Measurements from ENCODE around the gene CYTH1.

The CYTH1 gene

DNA sequence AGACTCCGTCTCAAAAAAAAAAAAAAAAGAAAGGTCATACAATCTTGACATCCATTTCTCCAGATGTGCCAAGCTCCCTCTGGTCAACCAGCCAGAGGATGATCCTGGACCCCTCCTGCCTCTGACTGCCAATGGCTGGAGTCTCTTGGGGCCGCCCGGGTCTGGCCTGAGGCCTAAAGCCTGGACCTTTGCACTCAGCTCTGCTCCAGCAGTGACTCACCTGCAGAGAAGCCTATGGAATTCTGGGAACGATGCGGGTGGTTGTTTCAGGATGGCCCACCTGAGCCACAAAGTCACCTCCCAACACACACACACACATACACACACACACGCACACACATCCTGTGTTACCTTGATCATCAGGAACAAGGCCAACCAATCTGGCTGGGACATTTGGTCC, 140.8 kb downstream of the CYTH1 start:
- no peak for DNase-seq (ENCODE audit: low read depth, low spot score)
- no peak overlapping the region for H3K27ac ChIP-seq

DNA sequence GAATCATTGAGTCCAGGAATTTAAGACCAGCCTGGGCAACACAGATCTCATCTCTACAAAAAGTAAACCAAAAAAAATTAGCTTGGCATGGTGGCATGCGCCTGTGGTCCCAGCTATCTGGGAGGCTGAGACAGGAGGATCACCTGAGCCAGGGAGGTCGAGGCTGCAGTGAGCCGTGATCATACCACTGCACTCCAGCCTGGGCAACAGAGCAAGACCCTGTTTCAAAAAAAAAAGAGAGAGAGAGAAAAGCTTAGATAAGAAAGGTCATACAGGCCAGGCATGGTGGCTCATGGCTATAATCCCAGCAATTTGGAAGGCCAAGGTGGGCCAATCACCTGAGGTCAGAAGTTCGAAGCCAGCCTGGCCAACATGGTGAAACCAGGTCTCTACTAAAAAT, 141.4 kb downstream of the CYTH1 start:
- H3K27ac ChIP-seq = no peak overlapping the region
- DNase-seq (ENCODE audit: low read depth, low spot score) = no peak

DNA sequence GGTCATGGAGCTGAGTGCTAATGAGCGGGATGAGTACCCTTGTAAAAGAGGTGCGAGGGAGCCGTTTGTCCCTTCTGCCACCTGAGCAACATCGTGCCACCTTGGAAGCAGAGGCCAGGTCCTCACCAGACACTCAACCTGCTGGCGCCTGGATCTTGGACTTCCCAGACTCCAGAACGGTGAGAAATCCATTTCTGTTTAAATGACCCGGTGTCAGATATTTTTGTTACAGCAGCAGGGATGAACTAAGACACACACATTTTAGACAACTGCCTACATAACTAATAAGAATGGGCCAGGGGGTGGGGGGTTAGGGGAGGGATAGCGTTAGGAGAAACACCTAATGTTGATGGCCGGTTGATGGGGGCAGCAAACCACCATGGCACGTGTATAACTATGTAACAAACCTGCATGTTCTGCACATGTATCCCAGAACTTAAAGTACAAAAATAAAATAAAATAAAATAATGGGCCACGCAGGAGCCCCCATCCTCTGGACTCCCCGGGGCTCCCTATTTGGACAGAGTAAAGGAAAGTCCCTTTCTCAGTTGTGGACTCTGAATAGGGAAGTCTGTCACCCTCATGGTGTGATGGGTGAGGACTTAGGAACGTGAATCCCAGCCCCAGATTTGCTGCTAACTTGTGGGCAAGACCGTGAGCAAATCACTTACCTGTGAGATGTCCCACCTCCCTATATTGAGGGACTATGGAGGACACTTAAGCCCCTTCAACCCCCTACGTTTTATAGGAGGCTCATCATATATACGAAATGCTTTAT, 144.2 kb downstream of the CYTH1 start:
- no peak overlapping the region for H3K27ac ChIP-seq

DNA sequence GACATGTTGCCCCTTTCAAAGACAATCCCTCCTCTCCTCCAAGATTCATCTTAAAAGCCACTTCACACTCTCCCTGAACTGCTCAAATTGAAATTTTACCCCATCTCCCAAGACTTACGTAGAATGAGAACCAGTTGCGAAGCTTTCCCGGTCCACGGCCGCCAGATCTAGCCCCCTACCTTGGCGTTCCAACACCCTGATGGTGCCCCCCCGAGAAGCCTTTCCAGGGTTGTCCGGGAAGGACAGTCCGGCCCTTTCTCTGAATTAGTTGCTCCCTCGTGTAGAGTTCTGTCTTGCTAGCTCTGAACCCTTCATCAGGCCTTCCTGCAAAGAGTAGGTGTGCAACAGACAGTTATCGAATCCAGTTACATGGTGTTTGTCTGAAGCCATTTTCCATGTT, 144.9 kb downstream of the CYTH1 start:
- no peak for DNase-seq (ENCODE audit: low read depth, low spot score)
- no peak overlapping the region for H3K27ac ChIP-seq

More for the DNA sequence above, 144.2 kb downstream of the CYTH1 start:
- DNase-seq (ENCODE audit: low read depth, low spot score) = no peak

DNA sequence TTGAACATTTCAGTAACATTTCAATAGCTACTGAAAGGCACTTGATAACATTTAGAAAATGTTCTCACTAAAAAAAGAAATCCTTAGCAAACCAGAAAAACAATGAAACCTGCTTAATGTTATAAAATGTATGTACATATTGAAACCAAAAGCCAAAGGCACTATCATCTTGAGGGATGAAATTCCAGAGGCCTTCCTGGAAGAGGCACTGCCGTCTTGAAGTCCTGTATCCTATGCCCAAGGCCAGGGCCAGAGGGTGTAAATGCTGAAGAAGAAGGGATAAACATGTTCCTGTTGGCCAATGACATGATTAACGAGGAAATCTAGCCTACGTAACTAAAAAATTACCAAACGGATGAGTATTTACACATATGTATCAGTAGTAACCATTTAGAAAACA, 147.9 kb downstream of the CYTH1 start:
- H3K27ac ChIP-seq = no peak overlapping the region
- no peak for DNase-seq (ENCODE audit: low read depth, low spot score)

DNA sequence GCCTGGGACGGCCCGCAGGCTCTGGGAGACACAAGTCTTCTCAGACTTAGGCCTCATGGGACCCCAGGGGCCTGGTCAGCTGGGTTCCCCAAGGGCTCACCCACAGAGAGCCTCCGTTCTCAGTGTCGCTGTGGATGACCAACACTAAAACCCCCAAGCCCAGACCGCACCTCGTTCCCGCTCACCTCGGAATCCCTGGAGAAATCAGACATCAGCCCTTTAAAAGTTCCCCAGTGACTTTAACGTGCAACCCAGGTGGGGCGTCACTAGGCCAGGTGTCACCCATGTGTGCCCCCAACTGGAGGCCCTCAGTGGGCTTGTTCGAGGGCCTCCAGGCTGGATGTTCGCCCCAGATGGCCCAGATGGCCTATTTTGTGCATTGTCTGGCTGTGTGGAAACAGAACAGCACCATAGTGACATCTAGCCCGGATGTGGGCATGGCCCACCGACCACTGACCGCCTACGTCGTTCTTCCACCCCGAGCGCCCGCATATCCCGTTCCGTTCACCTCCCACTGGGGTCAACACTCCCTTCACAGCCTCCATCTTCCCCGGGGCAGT, 152.6 kb downstream of the CYTH1 start:
- no peak for DNase-seq (ENCODE audit: low read depth, low spot score)
- no peak overlapping the region for H3K27ac ChIP-seq

DNA sequence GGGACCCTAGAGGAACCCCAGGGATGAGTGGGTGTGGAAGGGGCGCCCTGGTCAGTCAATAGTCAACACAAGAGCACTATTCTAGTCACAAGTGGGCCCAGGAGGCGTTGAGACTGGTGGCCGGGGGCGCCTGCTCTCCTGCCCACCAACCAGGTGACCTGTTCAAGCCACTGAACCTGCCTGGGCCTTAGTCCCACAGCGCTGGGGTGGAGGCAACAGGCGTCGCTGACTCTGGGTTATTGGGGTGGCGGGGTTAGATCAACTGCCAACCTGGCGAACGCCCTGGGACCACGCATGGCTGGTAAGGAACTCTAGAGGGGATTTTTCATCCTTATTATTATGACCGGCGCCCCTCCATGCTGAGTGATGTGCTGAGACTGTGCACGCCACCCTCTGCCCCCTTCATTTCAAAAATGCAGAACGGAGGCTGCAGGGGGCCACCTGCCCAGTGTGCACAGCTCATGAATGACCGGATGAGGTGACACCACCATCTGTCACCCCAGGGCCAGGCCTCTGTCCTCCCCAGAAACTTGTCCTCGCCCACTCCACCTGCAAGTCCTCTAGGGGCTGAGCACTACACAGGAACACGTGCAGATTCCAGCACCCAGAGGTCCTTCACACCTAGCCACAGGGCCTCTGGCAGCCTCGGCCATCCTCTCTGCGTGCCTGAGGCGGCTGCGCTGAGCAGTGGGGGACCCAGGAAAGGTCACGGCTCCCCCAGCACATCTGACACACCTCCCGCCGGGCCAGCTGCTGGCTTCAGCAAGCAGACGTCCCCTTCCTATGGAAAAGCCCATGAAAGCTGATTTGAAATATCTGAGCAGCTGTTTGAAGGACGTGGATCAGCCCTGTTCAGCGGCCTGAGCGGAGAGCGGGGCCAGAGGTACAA, 153.3 kb downstream of the CYTH1 start:
- no peak for DNase-seq (ENCODE audit: low read depth, low spot score)
- no peak overlapping the region for H3K27ac ChIP-seq

DNA sequence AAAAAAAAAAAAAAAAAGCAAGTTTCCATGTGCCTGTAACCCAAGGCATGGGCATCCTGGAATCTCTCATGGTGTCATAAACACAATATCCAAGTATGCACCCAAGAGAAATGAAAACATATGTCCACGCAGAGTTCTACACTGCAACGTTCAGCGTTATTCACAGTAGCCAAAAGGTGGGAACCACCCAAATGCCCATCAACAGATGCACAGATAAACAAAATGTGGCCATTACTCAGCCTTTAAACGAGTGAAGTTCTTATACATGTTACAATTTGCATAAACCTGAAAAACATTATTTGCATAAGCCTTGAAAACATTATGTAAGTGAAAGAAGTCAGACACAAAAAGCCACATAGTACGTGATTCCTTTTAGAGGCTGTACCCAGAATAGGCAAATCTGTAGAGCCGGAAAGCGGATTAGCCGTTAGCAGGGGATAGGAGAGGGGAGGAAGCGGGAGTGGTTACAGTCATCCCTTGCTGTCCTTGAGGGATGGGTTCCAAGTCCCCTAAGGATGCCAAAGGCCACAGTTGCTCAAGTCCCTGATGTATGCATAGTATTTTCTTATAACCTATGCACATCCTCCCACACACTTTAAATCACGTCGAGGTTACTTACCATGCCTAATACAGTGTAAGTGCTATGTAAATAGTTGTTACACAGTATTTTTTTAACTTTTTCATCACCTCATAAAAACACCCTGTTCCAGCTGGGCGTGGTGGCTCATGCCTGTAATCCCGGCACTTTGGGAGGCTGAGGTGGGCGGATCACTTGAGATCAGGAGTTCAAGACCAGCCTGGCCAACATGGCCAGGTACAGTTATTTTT, 157.5 kb downstream of the CYTH1 start:
- no peak overlapping the region for H3K27ac ChIP-seq
- DNase-seq (ENCODE audit: low read depth, low spot score) = no peak
